ENCODE measurements around the gene GRK4. TPM values are rescaled to one million over a fixed set of nuclear protein-coding genes. Genes with fewer than 3 reads are reported as not detected.

The GRK4 gene
- total and polyA plus RNA-seq, 10 of the 15 experiments (the other 5 are each of a cell fraction or from before 2014, with no cell fraction given): 1.1 to 4.0 (median 2.5) TPM

DNA sequence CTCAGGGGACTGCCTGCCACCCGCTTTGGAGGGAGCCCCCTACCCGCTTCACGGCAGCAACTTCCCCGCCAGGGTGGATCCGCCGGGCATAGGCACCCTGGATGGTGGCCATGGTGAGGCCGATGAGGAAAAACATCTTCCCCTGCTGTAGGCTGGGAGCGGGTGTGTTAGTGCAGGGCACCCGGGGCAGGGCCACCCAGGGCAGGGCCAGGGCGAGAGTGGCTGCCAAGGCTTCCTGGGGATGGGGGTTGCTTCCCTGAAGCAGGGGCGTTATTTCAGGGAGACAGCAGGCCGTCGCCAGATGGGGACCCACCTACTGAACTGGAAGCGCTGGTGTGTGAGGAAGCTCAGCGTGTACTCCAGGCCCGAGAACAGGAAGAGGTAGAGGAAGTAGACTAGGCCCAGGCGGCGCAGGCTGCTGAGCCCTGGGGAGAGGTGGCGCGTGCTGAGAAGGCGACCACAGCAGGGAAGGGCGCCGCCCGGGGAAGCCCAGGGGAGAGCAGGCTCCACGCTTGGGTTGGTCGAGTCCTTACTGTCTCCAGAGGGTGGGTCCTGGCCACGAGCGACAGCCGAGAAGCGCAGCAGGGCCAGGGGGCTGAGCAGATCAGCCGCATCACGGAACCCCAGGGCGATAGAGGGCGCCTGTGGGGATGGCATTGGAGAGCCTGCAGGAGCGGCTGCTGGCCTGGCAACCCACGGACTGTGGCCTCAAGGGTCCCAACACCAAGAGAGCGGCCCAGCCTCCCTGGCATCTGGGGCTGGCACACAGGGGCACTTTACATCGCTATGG lies 31.7 kb upstream of the GRK4 start (continued):
- peak; percentile 36; the same call in 1 of the 2 replicates for TF ChIP-seq ATF7 (IDR thresholded peaks at IDR 0.05; ENCODE audit: low read depth)
- TF ChIP-seq NKRF (conservative IDR thresholded peaks at IDR 0.05): no peak

- ATAC-seq (0 out of 3 replicates have a peak, but pooled peaks have one; percentile 0), FAIRE-seq (no peak), DNase-seq (ENCODE audit: low read depth, low spot score) (no peak)
- Histone ChIP-seq H3K27me3 (replicated peaks in 1 of 2; ENCODE audit: control insufficient read depth in 2 of 2, insufficient read depth in 2 of 2, low read length in 1 of 2) (no peaks in the 10 kb centered on the region), H3K4me2 (ENCODE audit: control insufficient read depth, insufficient read depth) (peak overlapping the region; percentile 66), H3K9ac (ENCODE audit: control insufficient read depth, insufficient read depth, low read length) (peak overlapping the region; percentile 49), H3K4me3 (peak overlapping the region; percentile 75), H4K20me1 (ENCODE audit: control insufficient read depth, insufficient read depth) (no peaks in the 10 kb centered on the region), H3K27ac (ENCODE audit: control insufficient read depth, insufficient read depth) (peak overlapping the region; percentile 65), H3K36me3 (ENCODE audit: control insufficient read depth in 2 of 2, insufficient read depth in 2 of 2, low read length in 1 of 2) (peaks cover 10 to 13% of the 10 kb centered on the region in 2 experiments; a peak in 3 of 4 replicates), H2AFZ (ENCODE audit: control insufficient read depth, low read depth, low read length) (no peak overlapping the region), H3K79me2 (ENCODE audit: control insufficient read depth, insufficient read depth, low read length) (peaks cover 46% of the 10 kb centered on the region), H3K9me3 (replicated peaks; ENCODE audit: control insufficient read depth, insufficient read depth, low read length) (no peaks in the 10 kb centered on the region), H3K4me1 (ENCODE audit: control insufficient read depth, insufficient read depth, low read length) (peaks cover 34% of the 10 kb centered on the region)
- SMC1A ChIA-PET (ENCODE audit: uncharacterized antibody, unreplicated experiment): interaction anchor here (1.4 kb wide), 1 partner anchor 153 kb away, joined by 3 read pairs; no protein-coding TSS in a partner anchor
- CTCF ChIA-PET: interaction anchor here (0.6 to 0.7 kb wide), 3 partner anchors 16 to 214 kb away, joined by 3 read pairs; no protein-coding TSS in a partner anchor
- RAD21 ChIA-PET (ENCODE audit: unreplicated experiment): interaction anchor here (1.0 kb wide), 1 partner anchor 22 kb away, joined by 3 read pairs; no protein-coding TSS in a partner anchor
- WGBS (ENCODE audit: insufficient coverage, insufficient replicate concordance, low lambda C conversion rate, missing lambda C conversion rate): 68% methylated on average over 18 of the region's 18 CpGs
- no TSS peak for BruUV-seq (replicated peaks)
- intact Hi-C loops (cut with micrococcal nuclease; ENCODE audit: unreplicated experiment): loop anchor here (5.0 kb wide), 2 partner anchors 80 to 170 kb away; no protein-coding TSS in a partner anchor
- in situ Hi-C loops (cut with MboI): loop anchor here (25.0 kb wide), 1 partner anchor 170 kb away; the partner anchor contains the start of gene TNIP2
- POLR2A ChIA-PET: no interaction called here
- TF ChIP-seq, protein P1, sequence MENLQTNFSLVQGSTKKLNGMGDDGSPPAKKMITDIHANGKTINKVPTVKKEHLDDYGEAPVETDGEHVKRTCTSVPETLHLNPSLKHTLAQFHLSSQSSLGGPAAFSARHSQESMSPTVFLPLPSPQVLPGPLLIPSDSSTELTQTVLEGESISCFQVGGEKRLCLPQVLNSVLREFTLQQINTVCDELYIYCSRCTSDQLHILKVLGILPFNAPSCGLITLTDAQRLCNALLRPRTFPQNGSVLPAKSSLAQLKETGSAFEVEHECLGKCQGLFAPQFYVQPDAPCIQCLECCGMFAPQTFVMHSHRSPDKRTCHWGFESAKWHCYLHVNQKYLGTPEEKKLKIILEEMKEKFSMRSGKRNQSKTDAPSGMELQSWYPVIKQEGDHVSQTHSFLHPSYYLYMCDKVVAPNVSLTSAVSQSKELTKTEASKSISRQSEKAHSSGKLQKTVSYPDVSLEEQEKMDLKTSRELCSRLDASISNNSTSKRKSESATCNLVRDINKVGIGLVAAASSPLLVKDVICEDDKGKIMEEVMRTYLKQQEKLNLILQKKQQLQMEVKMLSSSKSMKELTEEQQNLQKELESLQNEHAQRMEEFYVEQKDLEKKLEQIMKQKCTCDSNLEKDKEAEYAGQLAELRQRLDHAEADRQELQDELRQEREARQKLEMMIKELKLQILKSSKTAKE (IDR thresholded peaks at IDR 0.05; ENCODE audit: low read depth, poor library complexity, severe bottlenecking): no peak
- no peak for TF ChIP-seq IRF3 (IDR thresholded peaks at IDR 0.05)
- TF ChIP-seq BHLHE40 (IDR thresholded peaks at IDR 0.05; ENCODE audit: borderline replicate concordance in 1 of 2, low read depth in 2 of 2, low read length in 1 of 2): no peak
- TF ChIP-seq POLR2AphosphoS5 (IDR thresholded peaks at IDR 0.05; ENCODE audit: low read length): peak; percentile 18; the same call in 1 of the 2 replicates
These were observed 30.9 kb upstream of the GRK4 start for GRCh38 chr4:2932321-2932950.
